NB4 (cell line): Measurements from ENCODE around the gene FETUB.

Source experiments
- DNase-seq: peaks from one replicate; pipeline ENCODE4 v3.0.0; 2010; ENCODE audit warnings: low read depth
- H3K4me3 ChIP-seq: one replicate; pipeline ENCODE4 v1.5.1; 2011; ENCODE audit warnings: mild to moderate bottlenecking, low read depth, low read length, moderate library complexity
- MYC ChIP-seq: IDR thresholded peaks from 2 replicates; pipeline ENCODE4 v1.6.1; 2011; ENCODE audit warnings: low read depth, low read length
- POLR2A ChIP-seq: IDR thresholded peaks from 2 replicates; pipeline ENCODE4 v1.6.1; 2011; ENCODE audit warnings: mild to moderate bottlenecking; ENCODE audit not compliant: insufficient read length; ENCODE audit errors: extremely low read depth
- TF ChIP-seq, protein P1 (sequence below): IDR thresholded peaks from one replicate; pipeline ENCODE4 v1.5.1; 2012; ENCODE audit warnings: low read depth, low read length
- TF ChIP-seq, protein P2 (sequence below): IDR thresholded peaks from 2 replicates; pipeline ENCODE4 v1.6.1; 2011; ENCODE audit warnings: low read depth, low read length

Gene FETUB

DNA sequence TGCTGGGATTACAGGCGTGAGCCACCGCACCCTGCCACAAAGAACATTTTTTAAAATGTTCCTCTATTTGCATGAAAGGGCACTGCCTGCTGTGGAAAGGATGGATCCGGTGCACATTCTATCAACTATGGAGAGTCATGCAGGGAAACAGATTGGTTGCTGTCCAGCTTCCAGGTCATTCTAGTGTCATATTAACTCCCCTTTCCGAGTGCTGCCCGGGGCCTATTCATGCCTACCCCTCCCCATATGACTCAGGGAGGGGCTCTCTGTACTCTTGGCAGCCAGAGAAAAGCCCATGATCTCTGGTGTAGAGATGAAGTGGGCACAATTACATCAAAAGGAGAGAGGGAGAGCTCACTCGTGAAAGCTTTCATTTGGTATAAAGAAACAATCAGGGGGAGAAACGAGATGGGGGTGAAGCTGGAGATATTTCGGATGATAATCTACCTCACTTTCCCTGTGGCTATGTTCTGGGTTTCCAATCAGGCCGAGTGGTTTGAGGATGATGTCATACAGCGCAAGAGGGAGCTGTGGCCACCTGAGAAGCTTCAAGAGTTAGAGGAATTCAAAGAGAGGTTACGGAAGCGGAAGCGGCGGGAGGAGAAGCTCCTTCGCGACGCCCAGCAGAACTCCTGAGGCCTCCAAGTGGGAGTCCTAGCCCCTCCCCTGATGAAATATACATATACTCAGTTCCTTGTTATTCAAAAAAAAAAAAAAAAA lies 43.5 kb upstream of the FETUB start:
- DNase-seq: no peak
- TF ChIP-seq, protein P1, sequence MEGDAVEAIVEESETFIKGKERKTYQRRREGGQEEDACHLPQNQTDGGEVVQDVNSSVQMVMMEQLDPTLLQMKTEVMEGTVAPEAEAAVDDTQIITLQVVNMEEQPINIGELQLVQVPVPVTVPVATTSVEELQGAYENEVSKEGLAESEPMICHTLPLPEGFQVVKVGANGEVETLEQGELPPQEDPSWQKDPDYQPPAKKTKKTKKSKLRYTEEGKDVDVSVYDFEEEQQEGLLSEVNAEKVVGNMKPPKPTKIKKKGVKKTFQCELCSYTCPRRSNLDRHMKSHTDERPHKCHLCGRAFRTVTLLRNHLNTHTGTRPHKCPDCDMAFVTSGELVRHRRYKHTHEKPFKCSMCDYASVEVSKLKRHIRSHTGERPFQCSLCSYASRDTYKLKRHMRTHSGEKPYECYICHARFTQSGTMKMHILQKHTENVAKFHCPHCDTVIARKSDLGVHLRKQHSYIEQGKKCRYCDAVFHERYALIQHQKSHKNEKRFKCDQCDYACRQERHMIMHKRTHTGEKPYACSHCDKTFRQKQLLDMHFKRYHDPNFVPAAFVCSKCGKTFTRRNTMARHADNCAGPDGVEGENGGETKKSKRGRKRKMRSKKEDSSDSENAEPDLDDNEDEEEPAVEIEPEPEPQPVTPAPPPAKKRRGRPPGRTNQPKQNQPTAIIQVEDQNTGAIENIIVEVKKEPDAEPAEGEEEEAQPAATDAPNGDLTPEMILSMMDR: no peak
- TF ChIP-seq POLR2A: no peak
- TF ChIP-seq, protein P2, sequence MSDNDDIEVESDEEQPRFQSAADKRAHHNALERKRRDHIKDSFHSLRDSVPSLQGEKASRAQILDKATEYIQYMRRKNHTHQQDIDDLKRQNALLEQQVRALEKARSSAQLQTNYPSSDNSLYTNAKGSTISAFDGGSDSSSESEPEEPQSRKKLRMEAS: no peak
- no peak for TF ChIP-seq MYC
- H3K4me3 ChIP-seq: no peak overlapping the region

DNA sequence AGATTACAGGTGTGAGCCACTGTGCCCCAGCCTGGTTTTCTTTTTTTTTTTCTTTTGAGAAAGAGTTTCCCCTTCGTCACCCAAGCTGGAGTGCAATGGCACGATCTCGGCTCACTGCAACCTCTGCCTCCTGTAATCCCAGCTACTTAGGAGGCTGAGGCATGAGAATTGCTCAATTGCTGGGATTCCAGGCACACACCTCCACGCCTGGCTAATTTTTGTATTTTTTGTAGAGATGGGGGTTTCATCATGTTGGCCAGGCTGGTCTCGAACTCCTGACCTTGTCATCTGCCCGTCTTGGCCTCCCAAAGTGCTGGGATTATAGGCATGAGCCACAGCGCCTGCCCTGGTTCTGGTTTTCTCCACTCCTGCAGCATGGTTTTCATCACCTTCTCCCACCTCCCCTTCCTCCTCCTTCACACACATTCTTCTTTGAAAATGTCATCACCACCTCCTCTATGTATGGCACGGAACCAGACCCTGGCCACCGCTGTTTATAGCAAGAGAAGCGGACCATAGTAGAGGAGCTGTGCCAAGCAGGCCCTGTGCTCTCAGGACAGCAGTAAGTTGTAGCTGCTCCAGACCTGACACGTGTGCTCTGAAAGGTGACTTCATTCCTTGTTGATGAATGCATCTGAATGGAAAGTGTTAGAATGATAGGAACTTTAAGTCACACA lies 42.0 kb upstream of the FETUB start:
- no peak for DNase-seq
- TF ChIP-seq, protein P2: no peak
- TF ChIP-seq, protein P1: no peak
- no peak for TF ChIP-seq MYC
- TF ChIP-seq POLR2A: no peak
- no peak overlapping the region for H3K4me3 ChIP-seq

DNA sequence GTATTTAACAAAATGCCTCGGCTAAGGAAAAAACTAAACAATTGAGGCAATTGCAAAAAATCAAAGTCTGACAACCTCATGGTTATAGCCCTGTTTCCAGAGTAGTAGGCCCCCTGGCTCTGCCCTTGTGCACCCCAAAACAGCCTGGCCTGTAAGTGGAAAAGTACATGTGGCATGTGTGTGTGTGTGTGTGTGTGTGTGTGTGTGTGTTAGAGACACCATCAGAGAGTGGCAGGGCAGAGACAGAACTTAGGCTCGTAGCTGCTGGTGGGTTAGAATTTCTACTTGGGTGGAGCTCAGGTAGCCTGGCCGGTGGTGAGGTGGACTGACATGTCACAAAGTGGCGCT lies 41.4 kb upstream of the FETUB start:
- TF ChIP-seq MYC: no peak
- no peak for DNase-seq
- H3K4me3 ChIP-seq: no peak overlapping the region

DNA sequence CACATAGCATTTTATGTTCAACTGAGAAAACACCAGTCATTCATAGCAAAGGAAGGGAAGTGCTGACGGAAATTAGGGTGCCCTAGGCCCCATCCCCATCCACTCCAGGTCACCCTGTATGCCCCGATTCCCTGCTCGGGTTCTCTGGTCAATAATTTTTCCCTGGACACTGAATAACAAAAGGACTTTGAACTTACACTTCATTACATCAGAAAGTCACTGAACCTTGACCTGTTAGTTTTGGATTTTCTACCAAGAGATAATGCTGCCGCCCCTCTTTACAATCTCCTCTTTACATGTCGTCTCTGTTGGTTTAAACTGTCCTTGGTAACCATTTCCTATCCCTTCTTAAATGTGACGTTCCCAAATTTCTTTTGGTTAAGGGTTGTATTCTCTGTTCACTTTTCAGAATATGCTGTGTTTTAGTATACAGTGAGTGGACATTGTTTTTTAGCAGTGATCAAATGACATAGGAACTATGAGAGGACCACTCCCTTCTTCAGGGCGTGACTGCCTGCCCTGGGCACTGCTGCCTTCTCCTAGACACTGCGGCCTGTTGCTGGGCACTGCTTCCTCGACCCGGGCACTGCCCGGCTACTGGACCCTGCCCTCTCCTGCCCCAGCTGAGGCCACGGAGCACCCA lies 40.9 kb upstream of the FETUB start:
- no peak for DNase-seq
- TF ChIP-seq, protein P1: no peak
- TF ChIP-seq MYC (no peak), POLR2A (no peak)
- TF ChIP-seq, protein P2: no peak
- no peak overlapping the region for H3K4me3 ChIP-seq

DNA sequence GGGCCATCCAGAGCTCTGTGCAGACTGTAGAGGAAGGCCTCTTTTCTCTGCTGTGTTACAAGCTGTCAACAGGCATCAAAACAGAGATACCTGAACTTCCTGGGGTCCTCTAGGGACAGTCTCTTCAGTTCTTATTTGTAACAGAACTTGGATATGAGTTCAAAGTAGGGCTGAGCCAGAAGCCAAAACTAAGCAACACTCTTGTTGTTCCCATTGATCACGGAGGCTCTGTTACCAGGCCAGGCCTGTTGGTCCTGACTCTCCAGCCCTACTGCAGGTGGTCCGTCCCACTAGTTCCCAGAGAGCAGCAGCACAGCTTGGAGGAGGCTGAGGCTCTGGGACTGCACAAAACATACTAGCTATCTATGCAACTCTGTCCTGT lies 40.4 kb upstream of the FETUB start:
- TF ChIP-seq, protein P1: no peak
- no peak overlapping the region for H3K4me3 ChIP-seq
- no peak for DNase-seq

DNA sequence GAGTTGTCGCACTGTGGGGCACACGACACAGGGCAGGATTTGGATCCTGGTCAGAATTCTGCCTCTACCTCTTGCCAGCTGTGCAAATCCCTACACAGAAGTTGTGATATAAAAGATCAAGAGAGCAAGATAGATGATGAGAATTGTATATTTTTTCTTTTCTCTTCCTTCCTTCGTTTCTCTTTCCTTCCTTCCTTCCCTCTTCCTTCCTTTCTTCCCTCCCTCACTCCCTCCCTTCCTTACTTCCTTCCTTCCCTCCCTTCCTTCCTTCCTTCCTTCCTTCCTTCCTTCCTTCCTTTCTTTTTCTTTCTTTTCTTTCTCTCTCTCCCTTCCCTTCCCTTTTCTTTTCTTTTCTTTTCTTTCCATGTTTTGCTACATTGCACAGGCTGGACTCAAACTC lies 39.3 kb upstream of the FETUB start:
- no peak for DNase-seq
- H3K4me3 ChIP-seq: no peak overlapping the region

More for the DNA sequence above, 39.3 kb upstream of the FETUB start:
- TF ChIP-seq, protein P2: no peak
- no peak for TF ChIP-seq MYC
- TF ChIP-seq, protein P1: no peak
- no peak for TF ChIP-seq POLR2A
